Gastrocnemius medialis (tissue), 4 donors: ENCODE results near the gene SPIRE2. TPM values are rescaled to one million over a fixed set of nuclear protein-coding genes. Genes with fewer than 3 reads are reported as not detected.
A peak's percentile ranks its signal among the peaks of the same experiment; 100 is the strongest.
"Not testable (repeated sequence)": the region's sequence is repeated elsewhere in the genome, so short reads cannot be mapped to it uniquely, and the experiment has no call there.

ENCODE experiments used
- ATAC-seq, 2 donors: fragments of 150-250 bp; one replicate each; pipeline ENCODE4 v1.9.1; 2016
- DNase-seq, 2 donors: peaks; one replicate each; pipeline ENCODE4 v3.0.0-alpha.2; 2019
- H3K27ac ChIP-seq, 4 donors: fragments of 200-600 bp; sonication (generic); 1 replicate in 1 of 4; 2 replicates in 3 of 4; pipeline ENCODE4 v1.5.1; 2016 to 2018; ENCODE audit warnings: mild to moderate bottlenecking in 2 of 4, moderate library complexity in 1 of 4
- H3K27me3 ChIP-seq, 3 donors: fragments of 200-600 bp; sonication (generic) in 2 of 3; 1 replicate in 1 of 3; 2 replicates in 2 of 3; pipeline versions ENCODE4 v1.5.1 to v1.6.0; 2016 to 2019; ENCODE audit warnings: mild to moderate bottlenecking in 1 of 3, moderate library complexity in 1 of 3
- H3K36me3 ChIP-seq, 2 donors: fragments of 200-600 bp; sonication (generic) in 1 of 2; one replicate each; pipeline ENCODE4 v1.5.1; 2017 to 2018
- H3K4me1 ChIP-seq, 2 donors: fragments of 200-600 bp; sonication (generic) in 1 of 2; one replicate each; pipeline ENCODE4 v1.5.1; 2016 to 2017; ENCODE audit warnings: mild to moderate bottlenecking in 2 of 2
- H3K4me3 ChIP-seq, 4 donors: fragments of 200-600 bp; sonication (generic) in 3 of 4; 1 replicate in 1 of 4; 2 replicates in 3 of 4; pipeline ENCODE4 v1.5.1; 2016 to 2019; ENCODE audit warnings: mild to moderate bottlenecking in 2 of 4
- H3K9me3 ChIP-seq, 3 donors: fragments of 200-600 bp; sonication (generic) in 2 of 3; 1 replicate in 1 of 3; 2 replicates in 2 of 3; pipeline ENCODE4 v1.5.1; 2016 to 2019
- POLR2A ChIP-seq, 2 donors: fragments of 450-650 bp; IDR thresholded peaks; one replicate each; pipeline ENCODE4 v1.6.1; 2017; ENCODE audit warnings: antibody characterized with exemption in 2 of 2, mild to moderate bottlenecking in 2 of 2, moderate library complexity in 2 of 2
- in situ Hi-C, 4 donors: fragments of 200-750 bp; cut with MboI; loops; one replicate each; pipeline versions ENCODE4 v1.15.0 to v1.8.0; 2017; ENCODE audit warnings: low sequenced_read_pairs in 4 of 4
- intact Hi-C: fragments of 100-400 bp; cut with DNase I; formaldehyde crosslinking; loops from one replicate; pipeline ENCODE4 v1.15.1; 2023; ENCODE audit warnings: low total_unique reads
- total RNA-seq, 4 donors: library from RNA; depleted of rRNA; stranded (reverse); fragments of >200 nt; gene quantifications; one replicate each; pipeline versions ENCODE4 v1.1.0 to v1.2.3, GENCODE V29; 2016
- TF ChIP-seq, protein P1 (sequence below), 5 experiments: fragments of 450-650 bp in 3 of 5; fragments of 200-600 bp in 2 of 5; sonication (generic) in 2 of 5; IDR thresholded peaks in 4 of 5; conservative IDR thresholded peaks in 1 of 5; 1 replicate in 4 of 5; 2 replicates in 1 of 5; pipeline ENCODE4 v1.5.1; 2016 to 2019; ENCODE audit warnings: antibody characterized with exemption in 5 of 5, mild to moderate bottlenecking in 3 of 5, moderate library complexity in 3 of 5

The SPIRE2 gene
- total RNA-seq, 4 donors from 2014 or later = 0.49 to 1.6 TPM; not detected in 2

DNA sequence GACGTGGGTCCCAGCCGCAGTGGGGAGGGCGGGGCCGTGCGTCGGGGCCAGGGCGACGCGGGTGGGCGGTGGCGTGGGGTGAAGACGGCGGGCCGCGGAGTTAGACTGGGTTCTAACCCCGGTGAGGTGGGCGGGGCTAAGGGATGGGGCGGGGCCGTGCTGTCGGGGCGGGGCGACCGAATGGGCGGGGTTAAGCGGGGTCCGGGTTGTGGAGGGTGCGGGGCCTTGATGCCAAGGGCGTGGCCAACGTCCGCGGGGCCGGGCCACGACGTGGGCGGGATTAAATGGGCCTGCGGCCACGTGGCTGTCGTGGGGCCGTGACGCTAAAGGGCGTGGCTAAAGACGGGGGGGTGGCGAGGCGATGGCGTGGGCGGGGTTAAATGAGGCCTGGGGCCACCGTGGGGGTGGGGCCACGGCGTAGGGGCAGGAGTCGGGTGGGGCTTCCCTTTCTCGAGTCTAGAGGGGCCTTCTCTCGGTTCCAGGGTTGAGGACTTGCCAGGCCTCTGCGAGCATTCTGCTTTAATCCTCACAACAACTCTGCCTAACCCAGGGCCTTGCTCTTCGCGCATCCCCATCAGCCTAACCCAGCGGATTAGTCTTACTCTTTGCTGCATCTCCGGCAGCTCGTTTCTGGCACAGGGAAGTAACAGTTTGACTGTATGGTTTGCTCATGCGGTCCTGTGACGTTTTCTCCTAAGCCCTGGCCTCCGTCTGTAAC lies 45.9 kb downstream of the SPIRE2 start:
- peak overlapping the region; percentile 99 to 100 (median 100) for H3K27ac ChIP-seq
- TF ChIP-seq, protein P1, sequence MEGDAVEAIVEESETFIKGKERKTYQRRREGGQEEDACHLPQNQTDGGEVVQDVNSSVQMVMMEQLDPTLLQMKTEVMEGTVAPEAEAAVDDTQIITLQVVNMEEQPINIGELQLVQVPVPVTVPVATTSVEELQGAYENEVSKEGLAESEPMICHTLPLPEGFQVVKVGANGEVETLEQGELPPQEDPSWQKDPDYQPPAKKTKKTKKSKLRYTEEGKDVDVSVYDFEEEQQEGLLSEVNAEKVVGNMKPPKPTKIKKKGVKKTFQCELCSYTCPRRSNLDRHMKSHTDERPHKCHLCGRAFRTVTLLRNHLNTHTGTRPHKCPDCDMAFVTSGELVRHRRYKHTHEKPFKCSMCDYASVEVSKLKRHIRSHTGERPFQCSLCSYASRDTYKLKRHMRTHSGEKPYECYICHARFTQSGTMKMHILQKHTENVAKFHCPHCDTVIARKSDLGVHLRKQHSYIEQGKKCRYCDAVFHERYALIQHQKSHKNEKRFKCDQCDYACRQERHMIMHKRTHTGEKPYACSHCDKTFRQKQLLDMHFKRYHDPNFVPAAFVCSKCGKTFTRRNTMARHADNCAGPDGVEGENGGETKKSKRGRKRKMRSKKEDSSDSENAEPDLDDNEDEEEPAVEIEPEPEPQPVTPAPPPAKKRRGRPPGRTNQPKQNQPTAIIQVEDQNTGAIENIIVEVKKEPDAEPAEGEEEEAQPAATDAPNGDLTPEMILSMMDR (IDR thresholded peaks at IDR 0.05 in 4 of 5, conservative IDR thresholded peaks at IDR 0.05 in 1 of 5) = no peak
- no peak for TF ChIP-seq POLR2A (IDR thresholded peaks at IDR 0.05)
- H3K36me3 ChIP-seq = peaks cover 0 to 21% of the 10 kb centered on the region in 2 donors
- intact Hi-C loops (loop anchor here (1.0 to 5.0 kb wide), 4 partner anchors 57 to 174 kb away; partner anchors contain the start of genes FANCA, VPS9D1 and ZNF276), in situ Hi-C loops (loop anchor here in 1 of 4 donors (10.0 kb wide), 1 partner anchor 169 kb away; the partner anchor contains the start of gene SPATA2L)
- H3K9me3 ChIP-seq = no peaks in the 10 kb centered on the region
- DNase-seq (peak; percentile 92 to 94), ATAC-seq (peak; percentile 74 to 79)
- H3K4me1 ChIP-seq = peaks cover 10 to 14% of the 10 kb centered on the region in 2 donors
- peak overlapping the region; percentile 94 to 99 (median 96) for H3K4me3 ChIP-seq
- no peaks in the 10 kb centered on the region for H3K27me3 ChIP-seq

DNA sequence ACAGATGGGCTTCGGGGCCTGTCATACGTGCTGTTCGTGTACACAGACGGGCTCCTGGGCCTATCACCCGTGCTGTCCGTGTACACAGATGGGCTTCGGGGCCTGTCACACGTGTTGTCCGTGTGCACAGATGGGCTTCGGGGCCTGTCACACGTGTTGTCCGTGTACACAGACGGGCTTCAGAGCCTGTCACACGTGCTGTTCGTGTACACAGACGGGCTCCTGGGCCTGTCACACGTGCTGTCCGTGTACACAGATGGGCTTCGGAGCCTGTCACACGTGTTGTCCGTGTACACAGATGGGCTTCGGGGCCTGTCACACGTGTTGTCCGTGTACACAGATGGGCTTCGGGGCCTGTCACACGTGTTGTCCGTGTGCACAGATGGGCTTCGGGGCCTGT lies 50.8 kb downstream of the SPIRE2 start:
- H3K4me1 ChIP-seq, H3K27ac ChIP-seq, H3K9me3 ChIP-seq, intact Hi-C loops, DNase-seq, ATAC-seq, H3K4me3 ChIP-seq, H3K27me3 ChIP-seq: not testable (repeated sequence)
- in situ Hi-C loops = loop anchor here in 1 of 4 donors (10.0 kb wide), 1 partner anchor 174 kb away; the partner anchor contains the start of gene SPATA2L
- H3K36me3 ChIP-seq = peaks cover 0 to 55% of the 10 kb centered on the region in 2 donors

DNA sequence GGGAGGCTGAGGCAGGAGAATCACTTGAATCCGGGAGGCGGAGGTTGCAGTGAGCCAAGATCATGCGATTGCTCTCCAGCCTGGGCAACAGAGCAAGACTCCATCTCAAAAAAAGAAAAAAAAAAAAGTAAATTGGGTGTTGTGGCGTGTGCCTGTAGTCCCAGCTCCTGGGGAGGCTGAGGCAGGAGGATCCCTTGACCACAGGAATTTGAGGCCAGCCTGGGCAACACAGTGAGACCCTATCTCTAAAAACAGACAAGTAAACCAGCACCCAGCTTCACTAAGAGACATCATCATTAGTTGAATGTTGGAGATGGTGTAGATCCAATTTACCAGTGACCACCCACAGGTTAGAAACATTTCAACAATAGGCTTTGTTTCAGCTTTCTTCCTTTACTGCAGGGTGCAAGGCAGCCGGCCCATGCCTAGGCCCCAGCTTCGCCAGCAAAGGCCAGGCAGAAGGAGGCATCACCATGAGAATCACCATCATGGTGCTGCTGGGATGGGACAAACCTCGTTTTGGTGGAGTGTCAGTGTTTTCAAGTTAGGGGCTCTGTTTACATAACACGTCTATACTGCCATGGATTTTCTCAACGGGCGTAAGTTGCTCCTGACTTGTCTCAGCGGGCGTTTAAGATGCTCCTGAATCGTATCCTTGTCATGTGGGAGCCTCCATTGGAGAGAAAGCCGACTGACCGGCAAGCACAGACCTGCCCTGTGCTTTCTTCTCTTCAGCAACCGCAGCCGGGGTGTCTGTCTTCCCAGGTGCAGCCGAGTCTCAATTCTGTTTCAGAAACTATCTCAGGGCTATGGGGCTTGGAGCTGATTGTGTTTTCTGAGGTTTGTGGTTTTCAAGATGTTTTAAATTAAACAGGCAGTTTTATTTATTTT lies 52.4 kb downstream of the SPIRE2 start:
- in situ Hi-C loops (no loop called here), intact Hi-C loops (no loop called here)
- H3K4me1 ChIP-seq = no peaks in the 10 kb centered on the region
- H3K4me3 ChIP-seq = no peak overlapping the region
- TF ChIP-seq, protein P1 (IDR thresholded peaks at IDR 0.05 in 4 of 5, conservative IDR thresholded peaks at IDR 0.05 in 1 of 5) = no peak
- no peak for TF ChIP-seq POLR2A (IDR thresholded peaks at IDR 0.05)
- peaks cover 0 to 62% of the 10 kb centered on the region in 2 donors for H3K36me3 ChIP-seq
- DNase-seq (no peak), ATAC-seq (no peak)
- no peaks in the 10 kb centered on the region for H3K27me3 ChIP-seq
- no peaks in the 10 kb centered on the region for H3K9me3 ChIP-seq
- no peak overlapping the region for H3K27ac ChIP-seq

DNA sequence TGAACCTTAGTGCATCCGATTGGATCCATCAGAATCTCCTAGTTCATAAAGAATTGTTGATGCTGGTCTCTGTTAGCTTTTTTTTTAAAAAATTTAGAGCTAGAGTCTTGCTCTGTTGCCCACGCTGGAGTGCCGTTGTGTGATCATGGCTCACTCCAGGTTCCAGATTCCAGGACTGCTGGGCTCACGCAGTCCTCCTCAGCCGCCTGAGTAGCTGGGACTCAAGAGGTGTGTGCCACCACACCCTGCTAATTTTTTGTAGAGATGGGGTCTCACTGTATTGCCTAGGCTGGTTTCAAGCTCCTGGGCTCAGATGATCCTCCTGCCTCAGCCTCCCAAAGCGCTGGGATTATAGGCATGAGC lies 53.1 kb downstream of the SPIRE2 start:
- no peak for TF ChIP-seq POLR2A (IDR thresholded peaks at IDR 0.05)
- no peaks in the 10 kb centered on the region for H3K4me1 ChIP-seq
- no peak overlapping the region for H3K4me3 ChIP-seq
- no peaks in the 10 kb centered on the region for H3K9me3 ChIP-seq
- intact Hi-C loops (no loop called here), in situ Hi-C loops (no loop called here)
- no peak for ATAC-seq
- H3K27ac ChIP-seq = no peak overlapping the region
- peaks cover 0 to 68% of the 10 kb centered on the region in 2 donors for H3K36me3 ChIP-seq
- DNase-seq = no peak
- no peaks in the 10 kb centered on the region for H3K27me3 ChIP-seq

DNA sequence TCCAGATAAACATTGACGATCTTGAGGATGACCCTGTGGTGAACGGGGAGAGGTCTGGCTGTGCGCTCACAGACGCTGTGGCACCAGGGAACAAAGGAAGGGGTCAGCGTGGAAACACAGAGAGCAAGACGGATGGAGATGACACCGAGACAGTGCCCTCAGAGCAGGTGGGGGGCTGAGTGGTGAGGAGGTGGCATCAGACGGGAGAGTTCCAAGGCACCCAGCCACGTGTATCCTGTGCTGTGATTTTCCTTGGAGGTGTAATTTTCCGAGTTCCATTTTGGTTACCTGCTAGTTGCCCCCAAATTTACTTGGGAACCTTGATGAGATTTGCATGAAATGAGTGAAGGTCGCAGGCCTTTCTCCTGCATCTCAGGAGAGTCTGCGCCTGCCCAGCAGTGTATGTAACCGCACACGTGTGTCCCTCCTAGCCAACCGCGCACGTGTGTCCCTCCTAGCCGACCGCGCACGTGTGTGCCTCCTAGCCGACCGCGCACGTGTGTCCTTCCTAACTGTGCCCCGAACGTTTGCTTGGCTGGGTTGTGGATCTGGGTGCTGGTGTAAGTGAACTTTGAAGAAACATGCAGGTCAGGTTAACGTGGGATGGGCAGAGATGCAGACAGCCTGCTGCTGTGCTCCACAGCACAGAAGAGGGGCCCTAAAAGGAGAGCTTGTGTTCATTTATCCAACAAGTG lies 55.2 kb downstream of the SPIRE2 start:
- TF ChIP-seq, protein P1 (IDR thresholded peaks at IDR 0.05 in 4 of 5, conservative IDR thresholded peaks at IDR 0.05 in 1 of 5) = no peak
- no peak for TF ChIP-seq POLR2A (IDR thresholded peaks at IDR 0.05)
- Histone ChIP-seq H3K4me3 (no peak overlapping the region), H3K27me3 (no peaks in the 10 kb centered on the region), H3K27ac (no peak overlapping the region), H3K36me3 (peaks cover 0 to 82% of the 10 kb centered on the region in 2 donors), H3K4me1 (no peaks in the 10 kb centered on the region), H3K9me3 (no peaks in the 10 kb centered on the region)
- DNase-seq = no peak
- in situ Hi-C loops (no loop called here), intact Hi-C loops (no loop called here)
- no peak for ATAC-seq
